ENCODE results near the gene ARAP1. TPM values are rescaled to one million over a fixed set of nuclear protein-coding genes. Genes with fewer than 3 reads are reported as not detected.

Gene ARAP1
- total and polyA plus RNA-seq, 2 of the 8 experiments (the other 6 are each of a cell fraction or from before 2014, with no cell fraction given): 25.7 to 61.6 TPM

DNA sequence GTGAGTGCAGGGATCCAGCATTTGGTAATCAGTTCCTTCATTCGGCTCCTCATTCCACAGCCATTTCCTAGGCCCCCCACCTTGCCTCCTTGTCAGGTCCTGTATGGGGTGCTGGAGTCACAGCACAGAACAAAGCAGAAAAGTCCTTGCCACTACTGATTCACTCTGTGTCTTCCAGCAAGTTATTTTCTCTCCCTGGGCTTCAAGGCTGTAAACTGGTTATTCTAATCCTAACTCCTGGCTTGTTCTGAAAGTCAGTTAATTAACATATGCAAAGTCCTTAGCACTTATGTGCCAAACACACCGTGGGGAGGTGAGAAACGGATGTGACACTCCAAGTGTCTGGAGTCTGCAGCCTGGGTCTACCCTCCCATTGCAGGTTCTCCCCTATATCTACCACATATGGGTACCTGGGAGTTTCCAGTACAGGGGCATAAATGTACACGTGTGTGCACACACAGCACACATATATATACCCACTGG is 47.4 kb downstream of the ARAP1 start:
- Histone ChIP-seq H3K18ac (ENCODE audit: extremely low read depth, low read length) (no peak overlapping the region; the same call in 1 of the 2 replicates), H3K56ac (replicated peaks; ENCODE audit: insufficient read length, low read depth, low read length) (no peak overlapping the region), H4K8ac (ENCODE audit: extremely low read depth, insufficient read depth, low read length) (no peak overlapping the region), H3K79me1 (ENCODE audit: low read depth, low read length) (no peaks in the 10 kb centered on the region; the same call in 1 of the 2 replicates), H3K14ac (ENCODE audit: insufficient read length) (peak overlapping the region; percentile 3), H3K79me2 (ENCODE audit: control insufficient read depth in 1 of 2, insufficient read depth in 2 of 2, low read length in 2 of 2) (no peaks in the 10 kb centered on the region), H2AFZ (ENCODE audit: low read length) (no peak overlapping the region), H2BK120ac (replicated peaks; ENCODE audit: low read depth, low read length) (no peak overlapping the region), H4K20me1 (replicated peaks in 1 of 2; ENCODE audit: control insufficient read depth in 1 of 2, insufficient read depth in 2 of 2, low read length in 2 of 2) (peaks cover 1 to 12% of the 10 kb centered on the region in 2 experiments), H3K23me2 (ENCODE audit: low read depth, low read length) (peaks cover 2% of the 10 kb centered on the region; the same call in 1 of the 2 replicates), H3K4me3 (ENCODE audit: extremely low read depth in 1 of 4, insufficient read depth in 2 of 4, low read depth in 3 of 4, low read length in 4 of 4) (no peak overlapping the region), H3K4me1 (replicated peaks in 1 of 4; ENCODE audit: control insufficient read depth in 3 of 4, insufficient read depth in 4 of 4, low read length in 3 of 4) (peaks cover 11 to 40% (median 33%) of the 10 kb centered on the region in 4 experiments), H3K4ac (replicated peaks; ENCODE audit: insufficient read length, low read depth, low read length) (no peak overlapping the region), H3K9ac (replicated peaks in 1 of 4; ENCODE audit: extremely low read depth in 1 of 4, low read depth in 3 of 4, low read length in 3 of 4) (no peak overlapping the region), H2BK12ac (ENCODE audit: low read depth, low read length) (peak overlapping the region; percentile 50; the same call in 1 of the 2 replicates), H4K91ac (replicated peaks; ENCODE audit: insufficient read length, low read length) (no peak overlapping the region), H3K23ac (ENCODE audit: insufficient read length) (no peak overlapping the region), H3K27ac (ENCODE audit: low read depth, low read length) (no peak overlapping the region), H2AK5ac (ENCODE audit: low read depth, low read length) (no peak overlapping the region), H3K27me3 (replicated peaks in 1 of 4; ENCODE audit: control insufficient read depth in 3 of 4, extremely low read depth in 1 of 4, insufficient read depth in 3 of 4, low read length in 3 of 4) (no peaks in the 10 kb centered on the region), H2BK15ac (ENCODE audit: low read length) (no peak overlapping the region; the same call in 1 of the 2 replicates), H3K4me2 (ENCODE audit: insufficient read depth in 1 of 2, low read depth in 2 of 2, low read length in 2 of 2) (peak overlapping the region in 1 of 2 experiments; percentile 28; a peak in 2 of 4 replicates), H2BK20ac (ENCODE audit: low read length) (no peak overlapping the region), H4K5ac (ENCODE audit: insufficient read length, low read depth, low read length) (no peak overlapping the region), H3K9me3 (ENCODE audit: insufficient read depth in 2 of 2, low read depth in 1 of 2, low read length in 1 of 2) (no peaks in the 10 kb centered on the region), H3K36me3 (ENCODE audit: control insufficient read depth in 2 of 4, insufficient read depth in 4 of 4, low read length in 3 of 4) (peaks cover 0 to 3% (median 1%) of the 10 kb centered on the region in 4 experiments; a peak in 1 of 8 replicates), H2BK5ac (ENCODE audit: low read depth, low read length) (0 out of 2 replicates have a peak overlapping the region, but pooled peaks have one; percentile 35)
- ChIA-PET POLR2A (ENCODE audit: partially characterized antibody) (interaction anchor here (0.9 to 1.2 kb wide), 2 partner anchors 10 kb away, joined by 3 read pairs; no protein-coding TSS in a partner anchor), CTCF (ENCODE audit: partially characterized antibody) (interaction anchor here (0.7 to 8.3 kb wide), 5 partner anchors 12 to 105 kb away, joined by 3 to 79 read pairs (median 3); no protein-coding TSS in a partner anchor)
- FAIRE-seq: no peak
- WGBS, 2 experiments (ENCODE audit: extremely low coverage in 1 of 2, insufficient coverage in 1 of 2, insufficient read length in 1 of 2, insufficient replicate concordance in 2 of 2, low coverage in 1 of 2, low lambda C conversion rate in 2 of 2, missing lambda C conversion rate in 1 of 2): 75% methylated on average over 4 of the region's 4 CpGs; no CpG with 5 or more reads in 1 of the 2 experiments
- DNase-seq (ENCODE audit: low read depth in 1 of 2, low spot score in 2 of 2): no peak
- no peak for TF ChIP-seq RFX5 (IDR thresholded peaks at IDR 0.05; ENCODE audit: borderline replicate concordance, low read depth, low read length)
- TF ChIP-seq SIN3A (conservative IDR thresholded peaks at IDR 0.05 in 1 of 2, IDR thresholded peaks at IDR 0.05 in 1 of 2; ENCODE audit: low read depth in 1 of 2, low read length in 2 of 2): no peak
- no peak for TF ChIP-seq SP1 (IDR thresholded peaks at IDR 0.05; ENCODE audit: low read depth, low read length)
- TF ChIP-seq ASH2L (IDR thresholded peaks at IDR 0.05; ENCODE audit: low read length): no peak
- no peak for TF ChIP-seq TEAD4 (IDR thresholded peaks at IDR 0.05; ENCODE audit: low read depth, low read length)
- TF ChIP-seq SP4 (IDR thresholded peaks at IDR 0.05; ENCODE audit: low read length): no peak
- no peak for TF ChIP-seq KDM4A (IDR thresholded peaks at IDR 0.05; ENCODE audit: low read depth, low read length, severe bottlenecking)

Data from H1 (cell line).